Activated CD8-positive, alpha-beta T cell treated with anti-CD3 and anti-CD28 coated beads for 36 hours (primary cell): ENCODE data around the gene ARMC3. TPM values are rescaled to one million over a fixed set of nuclear protein-coding genes. Genes with fewer than 3 reads are reported as not detected.
"Not testable (repeated sequence)": the region's sequence is repeated elsewhere in the genome, so short reads cannot be mapped to it uniquely, and the experiment has no call there.

ENCODE experiments used
- ATAC-seq: fragments of 200-7000 bp; cut with Tn5 transposase; one replicate; pipeline ENCODE4 v1.10.0; 2021; ENCODE audit warnings: mild to moderate bottlenecking, moderate library complexity
- CTCF ChIA-PET: fragments of 350-600 bp; sonication (Branson Sonifier 250); formaldehyde crosslinking; loops from one replicate; lab custom pipeline; 2021; ENCODE audit warnings: antibody characterized with exemption; lab: Charles Lee
- POLR2A ChIA-PET: fragments of 350-600 bp; sonication (Branson Sonifier 250); formaldehyde crosslinking; loops from one replicate; lab custom pipeline; 2021; ENCODE audit warnings: antibody characterized with exemption; lab: Charles Lee
- DNase-seq: peaks from one replicate; pipeline ENCODE4 v3.0.0-alpha.2; 2020
- H3K27ac Mint-ChIP-seq: one replicate; pipeline ENCODE4 v1.8.0; 2021; ENCODE audit warnings: mild to moderate bottlenecking, mixed read lengths
- H3K27me3 Mint-ChIP-seq: one replicate; pipeline ENCODE4 v1.8.0; 2021; ENCODE audit warnings: mixed read lengths
- H3K36me3 Mint-ChIP-seq: one replicate; pipeline ENCODE4 v1.8.0; 2021; ENCODE audit warnings: low read depth, mixed read lengths
- H3K4me1 Mint-ChIP-seq: one replicate; pipeline ENCODE4 v1.8.0; 2021; ENCODE audit warnings: low read depth, mixed read lengths
- H3K4me3 Mint-ChIP-seq: one replicate; pipeline ENCODE4 v1.8.0; 2021; ENCODE audit warnings: mild to moderate bottlenecking, moderate library complexity, mixed read lengths
- H3K9me3 Mint-ChIP-seq: one replicate; pipeline ENCODE4 v1.8.0; 2021; ENCODE audit warnings: mixed read lengths
- CTCF ChIP-seq: fragments of 200-600 bp; IDR thresholded peaks from one replicate; pipeline ENCODE4 v1.8.0; 2022; ENCODE audit warnings: antibody characterized with exemption, mild to moderate bottlenecking
- intact Hi-C: fragments of 100-400 bp; cut with micrococcal nuclease; formaldehyde crosslinking; loops from one replicate; pipeline ENCODE4 v1.10.0; 2022
- total RNA-seq, 2 experiments: library from RNA; stranded (reverse); gene quantifications; one replicate each; pipeline ENCODE4 v1.2.3, GENCODE V29; 2021

ARMC3 gene
- total RNA-seq, 2 experiments from 2014 or later: not detected

DNA sequence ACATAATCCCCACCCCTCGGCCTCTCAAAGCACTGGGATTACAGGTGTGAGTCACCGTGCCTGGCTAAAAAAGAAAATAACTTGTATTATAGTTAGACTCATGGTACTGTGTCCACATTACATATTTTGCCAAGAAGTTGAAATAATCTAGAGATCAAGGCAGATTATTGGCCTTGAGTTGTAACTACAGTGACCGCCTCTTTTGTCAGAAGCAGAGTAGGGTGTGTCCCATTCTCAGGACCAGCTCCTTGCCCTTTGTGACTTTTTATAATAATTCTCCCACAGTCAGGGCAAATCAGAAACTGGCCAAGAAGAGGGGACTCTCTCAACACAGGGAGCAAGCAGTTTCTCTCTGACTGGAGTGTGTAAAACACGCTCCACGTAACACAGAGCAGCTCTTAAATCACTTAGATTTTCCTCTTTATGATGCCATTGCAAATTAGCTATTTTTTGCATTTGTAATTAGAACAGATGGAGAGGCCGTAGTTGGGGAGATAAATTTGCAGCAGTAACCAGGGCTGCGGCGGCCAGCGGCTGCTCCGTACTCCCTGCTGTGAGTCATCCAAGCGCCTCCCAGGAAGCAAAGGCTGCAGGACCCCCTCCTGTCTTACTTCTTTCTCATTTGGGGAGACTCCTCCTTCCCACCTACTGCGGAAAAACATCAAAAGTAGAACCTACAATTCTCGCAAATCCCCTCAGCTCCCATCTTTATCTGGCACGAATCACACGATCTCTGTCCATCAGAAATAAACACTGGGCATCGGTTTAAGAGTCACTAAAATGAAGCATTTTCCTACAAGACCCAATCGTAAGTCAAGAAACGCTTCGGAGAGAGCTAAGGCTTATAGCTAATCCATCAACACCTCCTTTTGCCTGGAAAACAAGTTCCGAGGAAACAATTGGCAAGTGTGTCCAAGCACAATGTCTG, 135.5 kb downstream of the ARMC3 start:
- Mint-ChIP-seq H3K9me3 (peaks cover 3% of the 10 kb centered on the region), H3K4me1 (peaks cover 2% of the 10 kb centered on the region), H3K27me3 (peaks cover 9% of the 10 kb centered on the region), H3K36me3 (no peaks in the 10 kb centered on the region), H3K4me3 (no peak overlapping the region), H3K27ac (no peak overlapping the region)
- TF ChIP-seq CTCF: no peak
- DNase-seq (no peak), ATAC-seq (no peak)
- intact Hi-C loops: no loop called here
- ChIA-PET POLR2A (no interaction called here), CTCF (interaction anchor here (1.0 kb wide), 1 partner anchor 1072 kb away, joined by 3 read pairs; no protein-coding TSS in a partner anchor)

- ATAC-seq: no peak
- no peak for TF ChIP-seq CTCF
- POLR2A ChIA-PET: no interaction called here
- CTCF ChIA-PET: interaction anchor here (1.0 kb wide), 1 partner anchor 1073 kb away, joined by 3 read pairs; no protein-coding TSS in a partner anchor
- no peak overlapping the region for H3K27ac Mint-ChIP-seq
- intact Hi-C loops: no loop called here
- peaks cover 1% of the 10 kb centered on the region for H3K9me3 Mint-ChIP-seq
- H3K27me3 Mint-ChIP-seq: peaks cover 7% of the 10 kb centered on the region
- no peaks in the 10 kb centered on the region for H3K36me3 Mint-ChIP-seq
- no peak overlapping the region for H3K4me3 Mint-ChIP-seq
- DNase-seq: no peak
- peaks cover 2% of the 10 kb centered on the region for H3K4me1 Mint-ChIP-seq
Measured at GRCh38 chr10:23063973-23064812, 136.3 kb downstream of the ARMC3 start.

DNA sequence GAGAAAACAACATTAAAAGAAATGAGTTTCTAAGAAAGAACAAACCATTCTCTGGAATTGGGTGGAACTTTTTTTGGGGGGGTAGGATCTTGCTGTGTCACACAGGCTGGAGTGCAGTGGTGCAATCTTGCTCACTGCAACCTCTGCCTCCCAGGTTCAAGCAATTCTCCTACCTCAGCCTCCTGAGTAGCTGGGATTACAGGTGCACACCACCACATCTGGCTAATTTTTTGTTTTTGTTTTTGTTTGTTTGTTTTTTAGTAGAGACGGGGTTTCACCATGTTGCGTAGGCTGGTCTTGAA, 136.9 kb downstream of the ARMC3 start:
- DNase-seq, H3K36me3 Mint-ChIP-seq, H3K4me1 Mint-ChIP-seq, H3K27me3 Mint-ChIP-seq, H3K27ac Mint-ChIP-seq, POLR2A ChIA-PET, ATAC-seq, H3K4me3 Mint-ChIP-seq, CTCF ChIA-PET, H3K9me3 Mint-ChIP-seq: not testable (repeated sequence)
- intact Hi-C loops: loop anchor here (5.0 kb wide), 1 partner anchor 72 kb away; no protein-coding TSS in a partner anchor

- no peak overlapping the region for H3K27ac Mint-ChIP-seq
- POLR2A ChIA-PET: no interaction called here
- H3K9me3 Mint-ChIP-seq: no peaks in the 10 kb centered on the region
- ATAC-seq: no peak
- H3K27me3 Mint-ChIP-seq: peaks cover 6% of the 10 kb centered on the region
- no peak overlapping the region for H3K4me3 Mint-ChIP-seq
- no peaks in the 10 kb centered on the region for H3K36me3 Mint-ChIP-seq
- H3K4me1 Mint-ChIP-seq: peaks cover 2% of the 10 kb centered on the region
- CTCF ChIA-PET: interaction anchor here (1.2 kb wide), 1 partner anchor 1072 kb away, joined by 4 read pairs; no protein-coding TSS in a partner anchor
- DNase-seq: no peak
- intact Hi-C loops: loop anchor here (5.0 kb wide), 1 partner anchor 73 kb away; no protein-coding TSS in a partner anchor
- TF ChIP-seq CTCF: no peak
Measured at GRCh38 chr10:23065181-23065948, 137.5 kb downstream of the ARMC3 start.

DNA sequence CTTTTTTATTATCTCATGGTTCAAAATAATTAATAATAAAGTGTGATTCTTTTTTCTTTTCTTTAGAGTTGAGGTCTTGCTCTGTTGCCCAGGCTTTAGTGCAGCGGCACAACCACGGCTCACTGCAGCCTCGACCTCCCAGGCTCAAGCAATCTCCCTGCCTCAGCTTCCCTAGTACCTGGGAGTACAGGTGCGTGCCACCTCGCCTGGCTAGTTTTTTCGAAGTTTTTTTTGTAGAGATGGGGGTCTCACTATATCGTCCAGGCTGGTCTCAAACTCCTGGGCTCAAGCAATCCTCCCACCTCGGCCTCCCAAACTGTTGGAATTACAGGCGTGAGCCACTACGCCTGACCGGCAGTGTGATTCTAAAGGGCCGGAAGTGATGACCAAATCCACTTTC, 139.5 kb downstream of the ARMC3 start:
- POLR2A ChIA-PET: no interaction called here
- CTCF ChIA-PET: no interaction called here
- H3K4me3 Mint-ChIP-seq: no peak overlapping the region
- H3K27ac Mint-ChIP-seq: no peak overlapping the region
- H3K36me3 Mint-ChIP-seq: no peaks in the 10 kb centered on the region
- no peak for TF ChIP-seq CTCF
- H3K27me3 Mint-ChIP-seq: peaks cover 6% of the 10 kb centered on the region
- intact Hi-C loops: loop anchor here (5.0 kb wide), 1 partner anchor 75 kb away; no protein-coding TSS in a partner anchor
- DNase-seq (no peak), ATAC-seq (no peak)
- H3K9me3 Mint-ChIP-seq: no peaks in the 10 kb centered on the region
- peaks cover 2% of the 10 kb centered on the region for H3K4me1 Mint-ChIP-seq
